A673 (cell line): ENCODE results near the gene QRICH2. TPM values are rescaled to one million over a fixed set of nuclear protein-coding genes. Genes with fewer than 3 reads are reported as not detected.

Source experiments
- BruUV-seq: library from RNA; stranded (reverse); fragments of 400-500 nt; replicated peaks from 2 replicates; lab custom pipeline; 2021; lab: Mats Ljungman, UMichigan
- CTCF ChIA-PET: fragments of 300-600 bp; sonication (Branson Sonifier 250); formaldehyde crosslinking; loops from one replicate; lab custom pipeline; 2022; ENCODE audit warnings: antibody characterized with exemption; lab: Charles Lee
- POLR2A ChIA-PET: fragments of 300-600 bp; sonication (Branson Sonifier 250); formaldehyde crosslinking; loops from one replicate; lab custom pipeline; 2022; ENCODE audit warnings: antibody characterized with exemption; ENCODE audit not compliant: low non-redundant PET; lab: Charles Lee
- DNase-seq: peaks from one replicate; pipeline ENCODE4 v3.0.0-alpha.2; 2015; ENCODE audit warnings: low spot score
- H3K27ac ChIP-seq: fragments of 200-600 bp; sonication (generic); 2 replicates; pipeline ENCODE4 v1.5.1; 2016; ENCODE audit warnings: mixed run types, low read depth, mild to moderate bottlenecking, mixed read lengths, antibody characterized with exemption, low read length; ENCODE audit not compliant: poor library complexity, severe bottlenecking
- H3K27me3 ChIP-seq: fragments of 200-600 bp; sonication (generic); replicated peaks from 2 replicates; pipeline ENCODE4 v1.6.1; 2017; ENCODE audit warnings: mixed run types, low read depth, mild to moderate bottlenecking, mixed read lengths, antibody characterized with exemption, low read length; ENCODE audit not compliant: insufficient read depth, poor library complexity
- H3K36me3 ChIP-seq: fragments of 200-600 bp; sonication (generic); 2 replicates; pipeline ENCODE4 v1.6.1; 2016; ENCODE audit warnings: mixed run types, mild to moderate bottlenecking, mixed read lengths, antibody characterized with exemption, low read length; ENCODE audit not compliant: insufficient read depth, poor library complexity, severe bottlenecking
- H3K4me1 ChIP-seq: fragments of 200-600 bp; sonication (generic); 2 replicates; pipeline ENCODE4 v1.6.1; 2017; ENCODE audit warnings: mixed run types, mild to moderate bottlenecking, mixed read lengths, antibody characterized with exemption, low read length; ENCODE audit not compliant: insufficient read depth, poor library complexity, severe bottlenecking
- H3K4me3 ChIP-seq: fragments of 200-600 bp; sonication (generic); 2 replicates; pipeline ENCODE4 v1.5.1; 2016; ENCODE audit warnings: low read depth, mixed run types, mild to moderate bottlenecking, mixed read lengths, low read length; ENCODE audit not compliant: poor library complexity, severe bottlenecking
- H3K9me3 ChIP-seq: fragments of 200-600 bp; sonication (generic); 2 replicates; pipeline ENCODE4 v1.6.1; 2016; ENCODE audit warnings: mixed run types, low read depth, mild to moderate bottlenecking, mixed read lengths, antibody characterized with exemption, low read length; ENCODE audit not compliant: poor library complexity, severe bottlenecking
- EZH2 ChIP-seq: fragments of 200-600 bp; sonication (generic); IDR thresholded peaks from 2 replicates; pipeline ENCODE4 v1.6.1; 2017; ENCODE audit warnings: borderline replicate concordance, low read depth, mild to moderate bottlenecking, mixed read lengths, antibody characterized with exemption, low read length; ENCODE audit not compliant: poor library complexity, severe bottlenecking
- intact Hi-C: fragments of 100-400 bp; cut with micrococcal nuclease; formaldehyde crosslinking; loops from one replicate; pipeline ENCODE4 v1.10.0; 2022; ENCODE audit not compliant: unreplicated experiment
- total RNA-seq: library from RNA; stranded (reverse); gene quantifications from 2 replicates; pipeline ENCODE4 v1.2.3, GENCODE V29; 2021
- TF ChIP-seq, protein P1 (sequence below): fragments of 300-800, 200-600 bp; sonication (generic); conservative IDR thresholded peaks from 2 replicates; pipeline ENCODE4 v1.5.1; 2017; ENCODE audit warnings: low read depth, mild to moderate bottlenecking, antibody characterized with exemption, low read length, moderate library complexity, mixed read lengths

QRICH2 gene
- total RNA-seq, 1 experiment from 2014 or later = 4.3 TPM

DNA sequence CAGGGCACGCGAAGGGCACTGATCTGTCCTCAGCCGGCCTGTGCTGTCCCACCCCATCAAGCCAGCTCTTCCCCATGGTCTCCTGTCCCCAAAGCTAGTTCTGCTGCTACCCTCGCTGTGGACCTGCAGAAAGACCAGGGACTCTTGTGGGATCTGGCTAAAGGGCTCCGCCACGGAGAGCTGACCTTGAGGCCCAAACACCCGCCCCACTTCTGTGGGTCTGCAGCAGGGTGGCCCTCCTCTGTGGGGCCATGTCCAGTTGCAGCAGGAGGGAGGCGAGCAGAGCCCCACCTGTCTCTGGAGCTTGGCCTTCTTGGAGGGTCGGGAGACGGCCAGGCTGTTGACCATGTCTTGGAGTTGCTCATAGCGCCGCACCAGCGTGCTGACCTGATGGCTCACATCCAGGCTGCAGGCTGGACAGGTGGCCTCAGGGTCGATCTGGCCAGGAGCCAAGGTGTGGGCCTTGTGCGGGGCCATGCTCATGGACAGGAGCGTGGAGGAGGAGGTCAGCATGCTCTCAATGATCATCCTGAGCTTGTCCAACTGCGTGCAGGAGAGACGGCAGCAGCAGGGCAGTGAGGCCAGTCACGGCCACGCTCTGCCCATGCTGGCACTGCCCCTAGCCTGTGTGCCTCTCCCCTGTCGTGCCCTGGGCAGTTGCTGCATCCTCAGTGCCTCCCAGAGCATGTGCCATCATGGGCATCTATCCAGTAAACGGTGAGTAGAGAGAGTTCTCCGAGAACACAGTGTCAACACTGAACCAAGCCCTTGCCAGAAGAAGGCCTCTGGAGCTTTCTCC lies 26.3 kb downstream of the QRICH2 start:
- Histone ChIP-seq H3K4me3 (no peak overlapping the region), H3K27ac (no peak overlapping the region), H3K4me1 (no peaks in the 10 kb centered on the region), H3K36me3 (no peaks in the 10 kb centered on the region), H3K27me3 (no peaks in the 10 kb centered on the region), H3K9me3 (no peaks in the 10 kb centered on the region)
- POLR2A ChIA-PET = no interaction called here
- no peak for DNase-seq
- TF ChIP-seq EZH2 = no peak
- TF ChIP-seq, protein P1, sequence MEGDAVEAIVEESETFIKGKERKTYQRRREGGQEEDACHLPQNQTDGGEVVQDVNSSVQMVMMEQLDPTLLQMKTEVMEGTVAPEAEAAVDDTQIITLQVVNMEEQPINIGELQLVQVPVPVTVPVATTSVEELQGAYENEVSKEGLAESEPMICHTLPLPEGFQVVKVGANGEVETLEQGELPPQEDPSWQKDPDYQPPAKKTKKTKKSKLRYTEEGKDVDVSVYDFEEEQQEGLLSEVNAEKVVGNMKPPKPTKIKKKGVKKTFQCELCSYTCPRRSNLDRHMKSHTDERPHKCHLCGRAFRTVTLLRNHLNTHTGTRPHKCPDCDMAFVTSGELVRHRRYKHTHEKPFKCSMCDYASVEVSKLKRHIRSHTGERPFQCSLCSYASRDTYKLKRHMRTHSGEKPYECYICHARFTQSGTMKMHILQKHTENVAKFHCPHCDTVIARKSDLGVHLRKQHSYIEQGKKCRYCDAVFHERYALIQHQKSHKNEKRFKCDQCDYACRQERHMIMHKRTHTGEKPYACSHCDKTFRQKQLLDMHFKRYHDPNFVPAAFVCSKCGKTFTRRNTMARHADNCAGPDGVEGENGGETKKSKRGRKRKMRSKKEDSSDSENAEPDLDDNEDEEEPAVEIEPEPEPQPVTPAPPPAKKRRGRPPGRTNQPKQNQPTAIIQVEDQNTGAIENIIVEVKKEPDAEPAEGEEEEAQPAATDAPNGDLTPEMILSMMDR = no peak
- CTCF ChIA-PET = interaction anchor here (0.5 to 1.1 kb wide), 2 partner anchors 138 to 160 kb away, joined by 3 to 7 read pairs; no protein-coding TSS in a partner anchor
- intact Hi-C loops = no loop called here
- no TSS peak for BruUV-seq

DNA sequence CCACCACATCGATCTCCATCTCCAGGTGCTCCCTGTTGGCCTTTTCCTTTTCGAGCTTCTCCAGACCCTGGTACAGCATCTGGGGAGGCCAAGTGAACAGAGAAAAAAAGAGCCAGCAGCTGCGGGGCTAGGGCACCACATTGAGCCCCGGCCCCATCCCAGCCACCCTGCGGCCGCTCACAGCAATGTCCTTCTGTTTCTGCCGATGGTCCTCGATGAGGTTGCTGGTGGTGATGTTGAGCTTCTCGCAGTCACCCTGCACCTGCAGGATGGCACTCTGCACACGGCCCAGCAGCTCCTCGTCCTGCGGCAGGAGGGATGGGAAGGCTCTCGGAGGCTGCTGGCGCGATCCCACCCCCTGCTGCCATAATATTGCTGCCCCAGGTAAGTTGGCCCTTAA lies 27.4 kb downstream of the QRICH2 start:
- BruUV-seq = no TSS peak
- H3K4me3 ChIP-seq = no peak overlapping the region
- DNase-seq = no peak
- no peaks in the 10 kb centered on the region for H3K27me3 ChIP-seq
- ChIA-PET CTCF (interaction anchor here (0.7 to 3.0 kb wide), 3 partner anchors 159 to 418 kb away, joined by 3 to 21 read pairs (median 7); no protein-coding TSS in a partner anchor), POLR2A (no interaction called here)
- H3K4me1 ChIP-seq = no peaks in the 10 kb centered on the region
- no peaks in the 10 kb centered on the region for H3K36me3 ChIP-seq
- H3K9me3 ChIP-seq = no peaks in the 10 kb centered on the region
- H3K27ac ChIP-seq = no peak overlapping the region
- intact Hi-C loops = no loop called here
- TF ChIP-seq, protein P1 = no peak
- TF ChIP-seq EZH2 = no peak

- intact Hi-C loops = loop anchor here (1.0 kb wide), 2 partner anchors 159 to 266 kb away; no protein-coding TSS in a partner anchor
- Histone ChIP-seq H3K4me3 (no peak overlapping the region), H3K36me3 (no peaks in the 10 kb centered on the region), H3K9me3 (no peaks in the 10 kb centered on the region), H3K27ac (no peak overlapping the region), H3K27me3 (no peaks in the 10 kb centered on the region), H3K4me1 (no peaks in the 10 kb centered on the region)
- BruUV-seq = no TSS peak
- DNase-seq = no peak
- ChIA-PET POLR2A (no interaction called here), CTCF (interaction anchor here (0.5 to 3.0 kb wide), 14 partner anchors 9 to 432 kb away, joined by 3 to 21 read pairs (median 4); partner anchors contain the start of genes CDK3 and UBALD2)
- no peak for TF ChIP-seq EZH2
- TF ChIP-seq, protein P1 = no peak
Observed at GRCh38 chr17:76279742-76280287, 28.3 kb downstream of the QRICH2 start.
